K562 (cell line): ENCODE data around the gene MME. TPM values are rescaled to one million over a fixed set of nuclear protein-coding genes. Genes with fewer than 3 reads are reported as not detected.
A peak's percentile ranks its signal among the peaks of the same experiment; 100 is the strongest.

Experiments
- ATAC-seq: fragments of 200-7000 bp; cut with Tn5 transposase; 3 replicates; pipeline ENCODE4 v1.9.1; 2020; ENCODE audit warnings: moderate library complexity
- BruUV-seq: library from RNA; stranded (reverse); fragments of 400-500 nt; replicated peaks from 2 replicates; lab custom pipeline; 2021; lab: Mats Ljungman, UMichigan
- CTCF ChIA-PET: fragments of 300-600 bp; formaldehyde crosslinking; extraction: SDS; loops from one replicate; lab custom pipeline; 2021; ENCODE audit warnings: low intra/inter-chr PET ratio; lab: Yijun Ruan, JAX
- POLR2A ChIA-PET: fragments of 300-600, 350-650 bp; sonication (Branson Sonifier 250); formaldehyde crosslinking; extraction: SDS; loops from one replicate; lab custom pipeline; 2021; ENCODE audit warnings: antibody characterized with exemption, inconsistent platforms; lab: Yijun Ruan, JAX
- DNase-seq, 4 experiments: peaks; one replicate each; pipeline versions ENCODE4 v3.0.0 to v3.0.0-alpha.2; 2011 to 2018; ENCODE audit warnings: low spot score in 3 of 4, mixed read lengths in 3 of 4; ENCODE audit errors: extremely low read depth in 1 of 4
- FAIRE-seq: peaks from 2 replicates; lab custom pipeline; 2011; peaks lifted over from hg19 to GRCh38; lab: Jason Lieb, UNC
- H2AFZ ChIP-seq: 2 replicates; pipeline ENCODE4 v1.6.0; 2011; ENCODE audit warnings: low read depth, low read length, control low read depth, inconsistent platforms
- H3K27ac ChIP-seq: fragments of 200-600 bp; 3 replicates; pipeline ENCODE4 v1.8.0; 2011; ENCODE audit warnings: low read depth, mild to moderate bottlenecking, control low read depth, inconsistent platforms, low read length, moderate library complexity, mixed read lengths; ENCODE audit errors: extremely low read depth
- H3K27me3 ChIP-seq, 2 experiments: fragments of 300-600 bp in 1 of 2; 2 replicates in 1 of 2; 3 replicates in 1 of 2; pipeline versions ENCODE4 v1.6.0 to v1.8.0; 2011; ENCODE audit warnings: inconsistent platforms in 2 of 2, low read length in 2 of 2, mild to moderate bottlenecking in 1 of 2, mixed read lengths in 1 of 2, moderate library complexity in 1 of 2; ENCODE audit not compliant: control insufficient read depth in 2 of 2, insufficient read depth in 2 of 2
- H3K36me3 ChIP-seq: fragments of 300-600 bp; 3 replicates; pipeline ENCODE4 v1.8.0; 2011; ENCODE audit warnings: mild to moderate bottlenecking, low read length, inconsistent platforms; ENCODE audit not compliant: control insufficient read depth, insufficient read depth
- H3K4me1 ChIP-seq, 2 experiments: fragments of 200-600 bp in 1 of 2; replicated peaks in 1 of 2; 2 replicates in 1 of 2; 3 replicates in 1 of 2; pipeline versions ENCODE4 v1.5.1 to v1.8.0; 2011; ENCODE audit warnings: inconsistent platforms in 2 of 2, low read length in 2 of 2, mild to moderate bottlenecking in 1 of 2, mixed read lengths in 1 of 2, moderate library complexity in 1 of 2; ENCODE audit not compliant: control insufficient read depth in 2 of 2, insufficient read depth in 2 of 2
- H3K4me2 ChIP-seq: 2 replicates; pipeline ENCODE4 v1.6.1; 2011; ENCODE audit warnings: low read length, control low read depth, inconsistent platforms, mixed read lengths; ENCODE audit not compliant: insufficient read depth
- H3K4me3 ChIP-seq: fragments of 200-600 bp; sonication (generic), shearing (Covaris generic); 2 replicates; pipeline ENCODE4 v1.5.1; 2016; ENCODE audit warnings: control low read depth, inconsistent platforms
- H3K79me2 ChIP-seq: fragments of 200-600 bp; 3 replicates; pipeline ENCODE4 v1.8.0; 2011; ENCODE audit warnings: low read length, inconsistent platforms; ENCODE audit not compliant: control insufficient read depth, insufficient read depth
- H3K9ac ChIP-seq, 2 experiments: 2 replicates each; pipeline versions ENCODE4 v1.6.0 to v1.6.1; 2011; ENCODE audit warnings: low read depth in 2 of 2, low read length in 2 of 2, control low read depth in 1 of 2, inconsistent platforms in 1 of 2, mild to moderate bottlenecking in 1 of 2, mixed read lengths in 1 of 2; ENCODE audit not compliant: insufficient read depth in 1 of 2
- H3K9me1 ChIP-seq: one replicate; pipeline ENCODE4 v1.6.0; 2011; ENCODE audit warnings: inconsistent platforms, mild to moderate bottlenecking, low read length, moderate library complexity; ENCODE audit not compliant: control insufficient read depth, insufficient read depth
- H3K9me3 ChIP-seq: replicated peaks from 2 replicates; pipeline ENCODE4 v1.5.1; 2011; ENCODE audit warnings: low read depth, low read length, inconsistent platforms; ENCODE audit not compliant: control insufficient read depth, insufficient read depth
- H4K20me1 ChIP-seq: replicated peaks from 2 replicates; pipeline ENCODE4 v1.6.1; 2011; ENCODE audit warnings: low read length, inconsistent platforms, mixed read lengths; ENCODE audit not compliant: control insufficient read depth, insufficient read depth
- C11orf30 ChIP-seq: fragments of 450-650 bp; IDR thresholded peaks from 2 replicates; pipeline ENCODE4 v1.6.1; 2016; ENCODE audit warnings: low read depth, mild to moderate bottlenecking
- CEBPB ChIP-seq: fragments of 450-650 bp; IDR thresholded peaks from 2 replicates; pipeline ENCODE4 v1.6.1; 2016; ENCODE audit warnings: missing genetic modification characterization, missing compliant biosample characterization
- KDM5B ChIP-seq: fragments of 200-600 bp; sonication (generic); IDR thresholded peaks from 2 replicates; pipeline ENCODE4 v1.6.1; 2012; ENCODE audit warnings: low read depth, mild to moderate bottlenecking, moderate library complexity, low read length, control low read depth, inconsistent platforms; ENCODE audit not compliant: insufficient replicate concordance
- MEIS2 ChIP-seq: fragments of 450-650 bp; IDR thresholded peaks from 2 replicates; pipeline ENCODE4 v1.6.1; 2014; ENCODE audit warnings: mild to moderate bottlenecking; ENCODE audit not compliant: partially characterized antibody
- RAD21 ChIP-seq, 2 experiments: fragments of 250-450 bp in 1 of 2; fragments of 450-650 bp in 1 of 2; sonication (Bioruptor Pico) in 1 of 2; formaldehyde crosslinking in 1 of 2; IDR thresholded peaks in 1 of 2; conservative IDR thresholded peaks in 1 of 2; 2 replicates each; pipeline versions ENCODE4 v1.4.0 to v1.8.0; 2020 to 2022; ENCODE audit warnings: mild to moderate bottlenecking in 2 of 2, moderate library complexity in 1 of 2
- SMARCE1 ChIP-seq: fragments of 450-650 bp; IDR thresholded peaks from 2 replicates; pipeline ENCODE4 v1.7.1; 2016; ENCODE audit warnings: mild to moderate bottlenecking
- TAF9B ChIP-seq: fragments of 450-650 bp; IDR thresholded peaks from 2 replicates; pipeline ENCODE4 v1.6.1; 2018; ENCODE audit warnings: mild to moderate bottlenecking; ENCODE audit not compliant: partially characterized antibody
- ZNF316 ChIP-seq: fragments of 450-650 bp; IDR thresholded peaks from 2 replicates; pipeline ENCODE4 v1.6.1; 2016
- ZNF584 ChIP-seq: fragments of 200-800 bp; sonication (Bioruptor generic); IDR thresholded peaks from 2 replicates; pipeline ENCODE4 v1.6.1; 2016; ENCODE audit warnings: low read depth, mild to moderate bottlenecking, missing genetic modification characterization, missing compliant biosample characterization
- ZNF766 ChIP-seq: fragments of 200-800 bp; sonication (Bioruptor generic); conservative IDR thresholded peaks from 2 replicates; pipeline ENCODE4 v1.6.1; 2016; ENCODE audit warnings: missing genetic modification characterization, missing compliant biosample characterization
- in situ Hi-C: fragments of 300-500 bp; cut with MboI; formaldehyde crosslinking; loops from 4 replicates; pipeline ENCODE4 v1.15.0; 2018; ENCODE audit warnings: inconsistent platforms, mixed read lengths
- intact Hi-C: fragments of 100-400 bp; cut with micrococcal nuclease; formaldehyde crosslinking; loops from 2 replicates; pipeline ENCODE4 v1.14.2; 2022
- polyA plus RNA-seq, 8 experiments: library from polyadenylated mRNA; depleted of rRNA in 4 of 8; stranded (reverse) in 5 of 8; unstranded in 3 of 8; fragments of >200 nt; fragmentation: Nextera tagmentation in 2 of 8; fragmentation: Illumina TruSeq in 1 of 8; extraction: Ambion mirVana in 2 of 8; extraction: Trizol in 1 of 8; gene quantifications; 2 replicates each; pipeline versions ENCODE4 v1.2.1 to v1.2.3, GENCODE V29; 2011 to 2014; ENCODE audit warnings: inconsistent platforms in 1 of 8, missing spikeins in 1 of 8
- total RNA-seq, 7 experiments: library from RNA; depleted of rRNA in 6 of 7; stranded (reverse); fragments of >200 nt in 6 of 7; fragmentation: Illumina TruSeq in 2 of 7; extraction: Trizol in 2 of 7; gene quantifications; 2 replicates each; pipeline versions ENCODE4 v1.2.1 to v1.2.3, GENCODE V29; 2011 to 2021; ENCODE audit warnings: low replicate concordance in 1 of 7
- TF ChIP-seq, protein P1 (sequence below), 2 experiments: IDR thresholded peaks in 1 of 2; conservative IDR thresholded peaks in 1 of 2; 2 replicates each; pipeline ENCODE4 v1.6.1; 2016; ENCODE audit warnings: low read depth in 2 of 2, mild to moderate bottlenecking in 1 of 2, missing compliant biosample characterization in 1 of 2, missing genetic modification characterization in 1 of 2, moderate library complexity in 1 of 2

Gene MME
- total and polyA plus RNA-seq, 9 of the 15 experiments (the other 6 are each of a cell fraction or from before 2014, with no cell fraction given): 0.80 to 8.6 (median 2.5) TPM

DNA sequence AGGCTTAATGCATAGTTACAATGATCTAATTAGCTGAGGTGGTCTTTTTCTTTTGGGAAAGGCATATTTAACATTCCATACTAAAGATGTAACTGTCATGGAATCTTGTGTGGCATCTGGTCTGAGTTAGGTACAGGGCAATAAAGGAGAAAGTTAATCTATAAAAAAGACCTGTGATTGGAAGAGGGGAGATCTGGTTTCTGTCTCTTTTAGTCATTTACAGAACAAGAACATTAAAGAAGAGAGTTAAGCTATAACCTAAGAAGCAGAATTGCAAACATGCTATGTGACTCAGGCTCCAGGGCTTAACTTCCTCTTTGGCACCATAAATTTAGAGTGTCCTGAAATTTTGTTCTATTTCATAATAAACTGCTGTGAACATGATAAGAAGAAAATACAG lies 47.2 kb upstream of the MME start:
- BruUV-seq: no TSS peak
- in situ Hi-C loops: no loop called here

More for the DNA sequence above, 47.2 kb upstream of the MME start:
- no peak overlapping the region for H3K4me2 ChIP-seq
- no peak overlapping the region for H3K27ac ChIP-seq
- no peak for ATAC-seq
- peaks cover 6 to 21% of the 10 kb centered on the region in 2 experiments; a peak in 4 of 5 replicates for H3K4me1 ChIP-seq
- DNase-seq: no peak
- H3K27me3 ChIP-seq: no peaks in the 10 kb centered on the region
- H3K9me3 ChIP-seq: no peaks in the 10 kb centered on the region
- ChIA-PET POLR2A (no interaction called here), CTCF (no interaction called here)
- no peaks in the 10 kb centered on the region for H3K36me3 ChIP-seq
- H3K79me2 ChIP-seq: no peaks in the 10 kb centered on the region
- peak overlapping the region; percentile 63 for H2AFZ ChIP-seq
- no peaks in the 10 kb centered on the region for H3K9me1 ChIP-seq
- no peak overlapping the region for H3K9ac ChIP-seq
- no peak for FAIRE-seq
- no peak for TF ChIP-seq TAF9B
- TF ChIP-seq ZNF584 (CRISPR knock-in tag): no peak
- TF ChIP-seq ZNF316: peak; percentile 34; the same call in 1 of the 2 replicates
- 0 out of 2 replicates have a peak, but pooled peaks have one; percentile 14 for TF ChIP-seq SMARCE1
- TF ChIP-seq, protein P1, sequence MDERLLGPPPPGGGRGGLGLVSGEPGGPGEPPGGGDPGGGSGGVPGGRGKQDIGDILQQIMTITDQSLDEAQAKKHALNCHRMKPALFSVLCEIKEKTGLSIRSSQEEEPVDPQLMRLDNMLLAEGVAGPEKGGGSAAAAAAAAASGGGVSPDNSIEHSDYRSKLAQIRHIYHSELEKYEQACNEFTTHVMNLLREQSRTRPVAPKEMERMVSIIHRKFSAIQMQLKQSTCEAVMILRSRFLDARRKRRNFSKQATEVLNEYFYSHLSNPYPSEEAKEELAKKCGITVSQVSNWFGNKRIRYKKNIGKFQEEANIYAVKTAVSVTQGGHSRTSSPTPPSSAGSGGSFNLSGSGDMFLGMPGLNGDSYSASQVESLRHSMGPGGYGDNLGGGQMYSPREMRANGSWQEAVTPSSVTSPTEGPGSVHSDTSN (CRISPR knock-in tag; IDR thresholded peaks at IDR 0.05; ENCODE audit: low read depth): no peak
- TF ChIP-seq, protein P1 (tag; conservative IDR thresholded peaks at IDR 0.05; ENCODE audit: low read depth): peak; percentile 56
- 0 out of 2 replicates have a peak, but pooled peaks have one; percentile 20 for TF ChIP-seq ZNF766
- TF ChIP-seq C11orf30: peak; percentile 9; the same call in 1 of the 2 replicates
- peak; percentile 55 for TF ChIP-seq MEIS2
- TF ChIP-seq RAD21 (CRISPR knock-in tag; conservative IDR thresholded peaks at IDR 0.05 in 1 of 2, IDR thresholded peaks at IDR 0.05 in 1 of 2): 0 out of 4 replicates have a peak, but pooled peaks of 1 of the 2 experiments have one; percentile 8
- peak; percentile 16; the same call in 1 of the 2 replicates for TF ChIP-seq CEBPB
- no peak for TF ChIP-seq KDM5B
- H3K4me3 ChIP-seq: no peak overlapping the region
- H4K20me1 ChIP-seq: no peaks in the 10 kb centered on the region
- intact Hi-C loops: no loop called here
